Hair follicle dermal papilla cell (primary cell): ENCODE data around the gene TOE1. TPM values are rescaled to one million over a fixed set of nuclear protein-coding genes. Genes with fewer than 3 reads are reported as not detected.

Source experiments
- total RNA-seq: library from RNA; depleted of rRNA; stranded (reverse); fragments of >200 nt; gene quantifications from 2 replicates; pipeline ENCODE4 v1.2.3, GENCODE V29; 2012

Gene TOE1
- 11.7 TPM in 2 replicates for total RNA-seq

GRCh38 chr1:45339789-45340558, at the start of gene TOE1, which contains the start of gene MUTYH:
Gene TOE1, plus strand, starts transcription at chr1:45340170. Its CDS starts 83 bp downstream, at chr1:45340253.
Gene MUTYH, minus strand, starts transcription at chr1:45340440. Its CDS starts 5,935 bp downstream, at chr1:45334505.

DNA sequence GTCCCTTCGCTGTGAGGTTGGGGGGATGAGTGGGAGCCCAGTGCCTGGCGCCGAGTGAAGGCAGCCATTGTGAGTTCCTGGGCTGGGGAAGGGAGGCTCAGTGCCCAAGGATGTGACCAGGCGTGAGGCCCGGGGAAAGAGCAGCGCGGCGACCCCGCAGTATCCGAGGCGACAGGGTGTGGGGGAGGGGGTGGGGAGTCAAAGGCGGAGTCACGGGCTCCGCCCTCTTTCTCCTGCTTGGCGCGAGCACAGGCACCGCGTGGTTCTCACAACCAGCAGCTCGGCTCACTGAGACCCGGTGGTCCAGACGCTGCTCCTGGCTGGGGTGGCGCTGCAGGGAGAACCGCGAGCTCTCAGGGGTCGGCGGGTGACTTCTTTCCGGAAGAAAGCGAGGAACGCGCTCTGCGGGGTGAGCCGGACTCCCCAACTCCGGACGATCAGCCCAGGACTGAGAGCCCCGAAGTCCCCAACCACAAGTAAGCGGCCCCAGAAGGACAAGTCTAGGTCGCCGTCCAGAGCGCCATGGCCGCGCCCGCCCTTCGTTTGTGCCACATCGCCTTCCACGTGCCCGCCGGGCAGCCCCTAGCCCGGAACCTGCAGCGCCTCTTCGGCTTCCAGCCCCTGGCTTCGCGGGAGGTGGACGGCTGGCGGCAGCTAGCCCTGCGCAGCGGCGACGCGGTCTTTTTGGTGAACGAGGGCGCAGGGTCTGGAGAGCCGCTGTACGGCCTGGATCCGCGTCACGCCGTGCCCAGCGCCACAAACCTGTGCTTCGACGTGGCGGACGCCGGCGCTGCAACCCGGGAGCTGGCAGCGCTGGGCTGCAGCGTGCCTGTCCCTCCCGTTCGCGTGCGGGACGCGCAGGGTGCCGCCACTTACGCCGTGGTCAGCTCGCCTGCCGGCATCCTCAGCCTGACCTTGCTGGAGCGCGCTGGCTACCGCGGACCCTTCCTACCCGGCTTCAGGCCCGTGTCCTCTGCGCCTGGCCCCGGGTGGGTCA, 13.0 kb upstream of the TOE1 start, which contains the start of gene HPDL:
HPDL (plus strand) TSS at position 269 of the 997 bp plus-strand sequence; CDS start at position 523, 254 bp downstream.

Other genes starting within 250 kb of the TOE1 start
- gene ZSWIM5, start 133.6 kb upstream of the TOE1 start, total RNA-seq: 0.24 and 0.49 TPM in 2 replicates
- 0.24 and 0.65 TPM in 2 replicates for gene HPDL, start 13.3 kb upstream of the TOE1 start, total RNA-seq
- gene MUTYH, start 270 bp downstream of the TOE1 start, total RNA-seq: 12.3 and 15.7 TPM in 2 replicates
- gene TESK2, start 151.0 kb downstream of the TOE1 start, total RNA-seq: 3.3 and 4.2 TPM in 2 replicates
- gene CCDC163, start 159.9 kb downstream of the TOE1 start, total RNA-seq: 0.49 and 1.9 TPM in 2 replicates
- 4.3 and 4.9 TPM in 2 replicates for gene MMACHC, start 160.1 kb downstream of the TOE1 start, total RNA-seq
- gene PRDX1, start 181.7 kb downstream of the TOE1 start, total RNA-seq: 227 and 323 TPM in 2 replicates
- gene AKR1A1, start 210.7 kb downstream of the TOE1 start, total RNA-seq: 94.0 and 103 TPM in 2 replicates
- 16.6 and 17.4 TPM in 2 replicates for gene NASP, start 243.9 kb downstream of the TOE1 start, total RNA-seq